Endothelial cell of hepatic sinusoid (primary cell): ENCODE data around the gene FBN1.

ENCODE experiments used
- in situ Hi-C: cut with HindIII; loops from 2 replicates; pipeline ENCODE4 v1.10.0; 2017; ENCODE audit warnings: low sequenced_read_pairs

Gene FBN1

GRCh38 chr15:48481802-48482201 lies 163.7 kb downstream of the FBN1 start:
- in situ Hi-C loops, result no loop called here

- in situ Hi-C loops, result no loop called here
Observed at GRCh38 chr15:48479751-48480150, 165.8 kb downstream of the FBN1 start.

- in situ Hi-C loops, result no loop called here
Observed at GRCh38 chr15:48478581-48478980, 166.9 kb downstream of the FBN1 start.

DNA sequence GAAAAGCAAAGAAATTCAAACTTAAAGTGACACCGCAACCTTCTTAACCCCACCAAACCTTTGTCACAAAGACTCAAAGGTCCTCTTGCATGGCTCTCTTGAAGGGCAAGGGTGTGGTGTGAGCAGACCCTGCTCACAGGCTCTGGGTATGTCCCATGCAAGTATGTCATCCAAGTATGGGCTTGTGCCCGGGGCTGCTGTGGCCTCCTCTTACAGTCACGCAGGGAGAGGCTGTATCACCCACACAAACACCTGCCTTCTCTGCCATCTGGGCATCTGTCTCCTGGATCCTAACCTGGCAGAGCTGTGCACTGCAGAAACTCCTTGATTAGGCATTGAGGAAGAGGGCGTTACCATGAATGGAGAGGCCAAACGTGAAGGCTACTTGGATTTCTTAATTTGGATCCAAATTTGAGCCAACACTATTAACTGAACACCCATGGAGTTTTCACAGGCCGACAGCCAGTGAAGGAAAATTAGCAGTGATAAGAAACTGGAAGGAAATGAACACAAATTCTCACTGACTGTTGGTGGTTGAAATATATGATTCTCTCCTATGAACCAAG lies 167.6 kb downstream of the FBN1 start:
- in situ Hi-C loops, result no loop called here

DNA sequence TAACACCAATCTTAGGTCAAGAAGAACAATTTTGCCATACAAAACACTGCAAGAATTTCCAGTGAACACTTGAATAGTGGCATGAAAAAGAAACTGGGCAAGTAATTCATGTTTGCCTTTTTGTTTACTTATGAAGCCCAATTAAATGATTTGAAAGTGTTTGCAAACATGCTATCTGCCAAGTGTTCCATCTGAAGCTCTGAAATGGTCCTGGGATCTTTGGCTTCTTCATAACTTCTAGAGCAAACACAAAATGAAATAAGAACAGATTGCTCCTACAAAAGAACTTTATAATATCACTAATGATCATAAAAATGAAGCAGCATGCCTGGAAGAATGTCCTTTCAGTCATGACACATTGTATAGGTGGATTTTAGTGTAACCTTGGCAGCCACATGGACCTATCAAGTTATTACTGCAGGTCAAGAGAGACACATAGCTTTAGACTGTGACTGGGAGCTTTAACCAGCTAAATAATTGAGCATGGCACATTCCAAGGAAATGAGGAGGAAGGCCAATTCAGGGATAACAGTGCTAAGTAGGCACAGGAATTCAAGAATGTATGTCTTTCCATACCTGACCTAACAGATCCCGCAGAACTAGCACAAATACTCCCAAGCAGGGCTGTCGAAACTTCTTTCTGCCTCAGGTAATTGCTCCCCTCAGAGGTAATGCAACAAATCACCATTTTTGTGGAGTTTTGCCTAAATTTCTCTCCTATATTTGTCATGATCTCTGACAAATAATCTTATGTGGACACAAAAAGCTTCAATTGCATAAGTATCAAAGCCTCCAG lies 169.7 kb downstream of the FBN1 start:
- in situ Hi-C loops, result no loop called here

DNA sequence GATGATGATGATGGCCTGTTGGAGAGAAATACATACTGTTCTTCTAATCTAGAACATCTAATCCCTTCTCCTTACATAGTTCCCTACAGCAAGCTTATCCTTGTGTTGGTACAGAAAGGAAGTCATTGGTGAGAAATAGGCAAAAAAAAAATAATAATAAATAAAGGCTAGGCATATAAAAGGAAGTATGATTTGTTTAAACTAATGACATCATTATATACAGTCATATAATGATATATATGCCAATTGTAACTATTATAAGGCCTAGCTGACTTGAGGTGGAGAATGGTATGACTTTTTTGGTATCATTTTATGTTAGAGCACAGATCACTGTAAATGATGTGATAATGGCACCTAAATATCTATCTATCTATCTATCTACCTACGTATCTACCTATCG lies 171.8 kb downstream of the FBN1 start:
- in situ Hi-C loops, result no loop called here

DNA sequence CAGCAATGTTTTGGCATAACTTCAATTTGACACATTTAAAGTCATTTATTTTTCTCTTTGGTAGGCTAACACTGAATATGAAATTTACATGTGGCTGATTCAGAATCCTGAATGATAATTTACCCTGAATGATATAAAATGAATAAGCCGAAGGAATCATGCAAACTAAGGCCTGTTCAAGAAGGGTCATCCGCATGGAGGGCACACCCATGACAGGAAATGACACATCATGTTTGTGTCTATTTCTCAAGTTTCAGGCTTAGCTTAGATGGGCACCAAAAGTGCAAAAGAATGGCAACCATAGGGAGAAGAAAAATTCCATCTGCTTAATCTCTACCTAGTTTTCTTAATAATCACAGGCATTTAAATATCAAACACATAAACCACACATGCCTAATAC lies 172.8 kb downstream of the FBN1 start:
- in situ Hi-C loops, result no loop called here

DNA sequence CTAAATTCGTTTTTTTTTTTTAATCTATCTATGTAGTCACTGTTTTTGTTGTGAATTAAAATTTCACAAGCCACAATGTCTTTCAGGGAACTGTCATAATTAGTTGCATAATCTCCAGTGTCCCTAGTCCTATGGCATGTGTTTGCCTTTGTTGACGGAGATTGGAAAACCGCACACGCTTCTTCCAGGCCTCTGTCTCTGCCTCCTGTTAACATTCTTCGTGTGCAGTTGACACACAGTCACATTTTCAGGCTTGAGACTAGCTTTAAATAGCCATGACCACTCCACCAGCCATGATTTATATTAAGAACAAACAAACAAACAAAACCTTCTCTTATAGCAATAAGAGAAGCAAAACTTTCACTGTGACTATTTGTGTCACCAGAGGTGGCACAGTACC lies 174.4 kb downstream of the FBN1 start:
- in situ Hi-C loops, result no loop called here

DNA sequence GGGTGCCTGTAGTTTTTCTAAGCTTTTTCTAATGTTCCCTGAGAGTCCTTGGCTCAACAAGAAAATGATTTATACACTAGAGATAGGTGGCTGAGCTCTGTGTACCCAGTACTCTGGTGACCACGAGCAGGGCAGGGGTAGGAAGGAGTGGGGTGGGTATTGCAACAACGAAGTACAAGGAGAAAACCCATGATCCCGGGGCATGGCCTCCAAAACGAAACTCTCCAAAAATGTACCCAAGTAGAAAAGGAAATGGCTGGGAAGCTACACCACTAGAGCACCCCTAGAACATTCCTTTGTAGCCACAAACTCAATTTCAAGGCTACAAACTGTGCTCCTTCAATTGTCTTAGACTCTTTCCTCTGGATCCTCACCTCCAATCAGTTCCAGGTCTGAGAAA lies 175.4 kb downstream of the FBN1 start:
- in situ Hi-C loops, result no loop called here

- in situ Hi-C loops, result loop anchor here (5.0 to 10.0 kb wide), 2 partner anchors 55 to 103 kb away; no protein-coding TSS in a partner anchor
Observed at GRCh38 chr15:48469681-48470080, 175.8 kb downstream of the FBN1 start.

- in situ Hi-C loops, result loop anchor here (5.0 to 10.0 kb wide), 2 partner anchors 56 to 103 kb away; no protein-coding TSS in a partner anchor
Observed at GRCh38 chr15:48469271-48469670, 176.2 kb downstream of the FBN1 start.

DNA sequence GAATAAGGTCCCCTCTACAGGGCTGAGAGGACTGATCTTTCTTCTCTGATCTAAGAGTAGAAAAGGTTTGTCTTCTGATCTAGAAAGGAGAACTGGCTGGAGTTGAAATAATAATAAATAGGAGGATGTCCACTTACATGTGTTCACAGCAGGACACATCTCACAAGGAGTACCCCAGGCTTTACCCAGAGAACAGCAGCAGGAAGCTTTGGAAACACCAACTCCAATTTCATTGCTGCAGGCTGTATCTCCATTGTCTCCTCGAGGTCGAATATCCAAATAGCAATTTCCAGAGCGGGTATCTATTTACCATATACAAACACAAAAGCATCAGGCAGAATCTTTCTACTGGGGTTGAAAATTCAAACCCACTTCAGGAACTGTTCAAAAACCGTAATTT lies 177.7 kb downstream of the FBN1 start:
- in situ Hi-C loops, result loop anchor here (5.0 to 10.0 kb wide), 2 partner anchors 57 to 104 kb away; no protein-coding TSS in a partner anchor

- in situ Hi-C loops, result loop anchor here (5.0 to 10.0 kb wide), 2 partner anchors 58 to 105 kb away; no protein-coding TSS in a partner anchor
Observed at GRCh38 chr15:48466820-48467219, 178.7 kb downstream of the FBN1 start.

DNA sequence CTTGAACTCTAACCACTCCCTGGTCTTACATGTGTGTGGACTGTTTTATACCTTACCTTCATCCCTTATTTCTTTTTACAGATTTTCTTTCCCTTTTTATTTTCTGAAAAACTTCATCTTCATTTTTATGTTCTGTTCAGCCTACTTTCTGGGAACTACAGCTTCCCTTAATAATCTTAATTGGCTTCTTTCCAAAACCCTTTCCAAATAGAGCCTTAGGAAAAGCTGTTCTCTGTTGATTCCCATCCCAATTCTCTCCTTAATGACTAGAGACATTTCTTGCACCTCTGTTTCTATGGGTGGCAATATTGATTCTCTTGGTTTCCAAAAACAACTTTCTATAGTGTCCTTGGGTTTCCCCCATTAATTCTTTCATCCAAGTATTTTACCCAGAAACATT lies 179.4 kb downstream of the FBN1 start:
- in situ Hi-C loops, result loop anchor here (5.0 to 10.0 kb wide), 2 partner anchors 59 to 106 kb away; no protein-coding TSS in a partner anchor

DNA sequence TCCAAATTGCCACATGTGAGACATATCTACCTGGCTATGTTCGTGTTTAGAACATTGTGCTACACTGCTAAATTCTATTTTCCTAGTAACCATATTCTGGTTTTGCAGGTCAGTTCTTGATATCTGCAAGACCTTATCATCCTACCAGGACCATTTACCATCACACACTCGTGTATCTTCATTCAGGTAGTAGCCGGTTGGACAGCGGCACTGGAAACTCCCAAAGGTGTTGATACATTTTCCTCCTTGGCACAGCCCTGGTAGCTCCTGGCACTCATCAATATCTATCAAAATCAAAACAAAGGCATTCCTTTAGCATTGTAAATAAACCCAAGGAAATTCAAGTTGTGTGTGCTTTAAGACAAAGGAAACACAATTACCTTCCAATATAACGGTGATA lies 180.1 kb downstream of the FBN1 start:
- in situ Hi-C loops, result loop anchor here (5.0 to 10.0 kb wide), 2 partner anchors 59 to 107 kb away; no protein-coding TSS in a partner anchor

- in situ Hi-C loops, result loop anchor here (10.0 kb wide), 1 partner anchor 61 kb away; no protein-coding TSS in a partner anchor
Observed at GRCh38 chr15:48463366-48463880, 182.1 kb downstream of the FBN1 start.

GRCh38 chr15:48462688-48463087 lies 182.8 kb downstream of the FBN1 start:
- in situ Hi-C loops, result loop anchor here (10.0 kb wide), 1 partner anchor 62 kb away; no protein-coding TSS in a partner anchor

- in situ Hi-C loops, result loop anchor here (10.0 kb wide), 1 partner anchor 65 kb away; no protein-coding TSS in a partner anchor
Observed at GRCh38 chr15:48459571-48460442, 185.7 kb downstream of the FBN1 start.

DNA sequence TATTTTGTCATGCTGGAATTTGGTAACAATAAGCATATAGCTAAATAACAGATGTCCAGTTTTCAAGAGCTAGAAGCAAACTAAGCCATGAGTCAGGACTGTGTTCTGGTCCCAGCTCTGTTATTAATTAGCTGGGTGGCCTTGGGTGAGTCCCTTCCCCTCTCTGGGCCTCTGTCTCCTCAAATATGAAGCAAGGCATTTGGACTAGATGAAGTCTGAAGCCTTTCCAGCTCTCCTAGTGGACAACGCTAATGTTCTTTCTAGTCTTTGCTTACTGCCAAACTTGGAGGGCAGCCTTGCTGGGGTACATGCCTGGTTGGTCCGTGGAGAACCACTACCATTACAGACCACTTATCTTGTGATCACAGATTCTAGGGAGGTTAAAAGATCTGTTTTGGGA lies 186.6 kb downstream of the FBN1 start:
- in situ Hi-C loops, result no loop called here

DNA sequence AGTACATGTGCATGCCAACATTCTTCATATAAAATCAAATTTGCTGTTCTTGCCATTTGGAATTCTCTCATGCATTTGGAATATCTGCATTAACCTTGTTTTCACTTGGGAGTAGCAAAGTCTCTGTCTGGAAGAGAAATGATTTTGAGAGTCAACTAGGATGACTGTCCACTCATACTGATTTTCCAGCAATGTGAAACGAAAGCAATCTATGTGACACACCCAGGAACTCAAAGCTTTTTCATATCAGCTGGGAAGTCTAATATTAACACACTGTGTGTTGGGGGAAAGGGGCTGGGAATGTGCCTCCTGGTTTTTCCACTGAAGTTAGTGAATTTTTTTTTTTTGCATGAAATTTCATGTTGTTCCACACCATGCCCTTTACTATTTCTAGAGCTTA lies 189.4 kb downstream of the FBN1 start:
- in situ Hi-C loops, result no loop called here

DNA sequence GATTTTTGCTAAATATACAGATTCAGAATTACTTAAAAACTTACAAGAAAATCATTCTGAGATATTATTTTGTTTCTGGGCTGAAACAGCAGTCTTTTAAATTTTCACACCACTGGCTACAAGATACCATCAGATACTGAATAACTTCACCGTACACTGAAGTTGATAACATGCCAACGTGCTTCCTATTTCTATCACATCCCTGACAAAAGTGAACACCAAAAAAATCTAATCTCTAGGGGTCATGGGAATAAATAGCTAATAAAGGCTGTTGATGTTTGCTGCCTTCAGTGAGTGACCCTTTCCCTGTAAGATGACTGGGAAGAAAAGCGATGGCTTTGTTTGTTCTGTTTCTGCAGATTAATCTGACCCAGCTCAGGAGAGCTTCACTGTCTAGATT lies 193.8 kb downstream of the FBN1 start:
- in situ Hi-C loops, result no loop called here
